ENCODE measurements around the gene HRH1.

HRH1 gene

GRCh38 chr3:11197484-11197883 lies 43.2 kb downstream of the HRH1 start (continued):
- TF ChIP-seq GLI2 (tag by site-specific recombination; IDR thresholded peaks at IDR 0.05; ENCODE audit: borderline replicate concordance, low read depth) (peak; percentile 50; the same call in 1 of the 2 replicates), ZNF776 (tag by site-specific recombination; IDR thresholded peaks at IDR 0.05; ENCODE audit: borderline replicate concordance) (no peak), GFI1B (tag by site-specific recombination; IDR thresholded peaks at IDR 0.05) (no peak), ZNF692 (tag by site-specific recombination; IDR thresholded peaks at IDR 0.05) (peak; percentile 17; the same call in 1 of the 2 replicates), OSR2 (tag by site-specific recombination; IDR thresholded peaks at IDR 0.05) (peak; percentile 40; the same call in 1 of the 2 replicates), HOXD13 (CRISPR knock-in tag; IDR thresholded peaks at IDR 0.05; ENCODE audit: borderline replicate concordance) (0 out of 2 replicates have a peak, but pooled peaks have one; percentile 20), ZNF48 (tag by site-specific recombination; IDR thresholded peaks at IDR 0.05) (no peak), ZNF660 (tag by site-specific recombination; IDR thresholded peaks at IDR 0.05) (no peak), KLF16 (tag by site-specific recombination; IDR thresholded peaks at IDR 0.05) (0 out of 2 replicates have a peak, but pooled peaks have one; percentile 30), KLF10 (tag by site-specific recombination; IDR thresholded peaks at IDR 0.05) (0 out of 2 replicates have a peak, but pooled peaks have one; percentile 37), ZNF624 (tag by site-specific recombination; IDR thresholded peaks at IDR 0.05) (no peak), EGR2 (tag by site-specific recombination; IDR thresholded peaks at IDR 0.05; ENCODE audit: low read depth) (no peak), SP7 (tag by site-specific recombination; IDR thresholded peaks at IDR 0.05) (no peak), ZEB2 (tag by site-specific recombination; IDR thresholded peaks at IDR 0.05) (peak; percentile 84), YY1 (tag by site-specific recombination; IDR thresholded peaks at IDR 0.05) (no peak), ZNF366 (tag by site-specific recombination; conservative IDR thresholded peaks at IDR 0.05) (peak; percentile 42; the same call in 1 of the 2 replicates)
- TF ChIP-seq, protein P1, sequence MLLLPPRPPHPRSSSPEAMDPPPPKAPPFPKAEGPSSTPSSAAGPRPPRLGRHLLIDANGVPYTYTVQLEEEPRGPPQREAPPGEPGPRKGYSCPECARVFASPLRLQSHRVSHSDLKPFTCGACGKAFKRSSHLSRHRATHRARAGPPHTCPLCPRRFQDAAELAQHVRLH (tag by site-specific recombination; IDR thresholded peaks at IDR 0.05), result no peak
- TF ChIP-seq, protein P2, sequence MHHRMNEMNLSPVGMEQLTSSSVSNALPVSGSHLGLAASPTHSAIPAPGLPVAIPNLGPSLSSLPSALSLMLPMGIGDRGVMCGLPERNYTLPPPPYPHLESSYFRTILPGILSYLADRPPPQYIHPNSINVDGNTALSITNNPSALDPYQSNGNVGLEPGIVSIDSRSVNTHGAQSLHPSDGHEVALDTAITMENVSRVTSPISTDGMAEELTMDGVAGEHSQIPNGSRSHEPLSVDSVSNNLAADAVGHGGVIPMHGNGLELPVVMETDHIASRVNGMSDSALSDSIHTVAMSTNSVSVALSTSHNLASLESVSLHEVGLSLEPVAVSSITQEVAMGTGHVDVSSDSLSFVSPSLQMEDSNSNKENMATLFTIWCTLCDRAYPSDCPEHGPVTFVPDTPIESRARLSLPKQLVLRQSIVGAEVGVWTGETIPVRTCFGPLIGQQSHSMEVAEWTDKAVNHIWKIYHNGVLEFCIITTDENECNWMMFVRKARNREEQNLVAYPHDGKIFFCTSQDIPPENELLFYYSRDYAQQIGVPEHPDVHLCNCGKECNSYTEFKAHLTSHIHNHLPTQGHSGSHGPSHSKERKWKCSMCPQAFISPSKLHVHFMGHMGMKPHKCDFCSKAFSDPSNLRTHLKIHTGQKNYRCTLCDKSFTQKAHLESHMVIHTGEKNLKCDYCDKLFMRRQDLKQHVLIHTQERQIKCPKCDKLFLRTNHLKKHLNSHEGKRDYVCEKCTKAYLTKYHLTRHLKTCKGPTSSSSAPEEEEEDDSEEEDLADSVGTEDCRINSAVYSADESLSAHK (tag by site-specific recombination; IDR thresholded peaks at IDR 0.05), result peak; percentile 52
- TF ChIP-seq, protein P3, sequence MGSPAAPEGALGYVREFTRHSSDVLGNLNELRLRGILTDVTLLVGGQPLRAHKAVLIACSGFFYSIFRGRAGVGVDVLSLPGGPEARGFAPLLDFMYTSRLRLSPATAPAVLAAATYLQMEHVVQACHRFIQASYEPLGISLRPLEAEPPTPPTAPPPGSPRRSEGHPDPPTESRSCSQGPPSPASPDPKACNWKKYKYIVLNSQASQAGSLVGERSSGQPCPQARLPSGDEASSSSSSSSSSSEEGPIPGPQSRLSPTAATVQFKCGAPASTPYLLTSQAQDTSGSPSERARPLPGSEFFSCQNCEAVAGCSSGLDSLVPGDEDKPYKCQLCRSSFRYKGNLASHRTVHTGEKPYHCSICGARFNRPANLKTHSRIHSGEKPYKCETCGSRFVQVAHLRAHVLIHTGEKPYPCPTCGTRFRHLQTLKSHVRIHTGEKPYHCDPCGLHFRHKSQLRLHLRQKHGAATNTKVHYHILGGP (tag by site-specific recombination; IDR thresholded peaks at IDR 0.05), result no peak
- TF ChIP-seq, protein P4, sequence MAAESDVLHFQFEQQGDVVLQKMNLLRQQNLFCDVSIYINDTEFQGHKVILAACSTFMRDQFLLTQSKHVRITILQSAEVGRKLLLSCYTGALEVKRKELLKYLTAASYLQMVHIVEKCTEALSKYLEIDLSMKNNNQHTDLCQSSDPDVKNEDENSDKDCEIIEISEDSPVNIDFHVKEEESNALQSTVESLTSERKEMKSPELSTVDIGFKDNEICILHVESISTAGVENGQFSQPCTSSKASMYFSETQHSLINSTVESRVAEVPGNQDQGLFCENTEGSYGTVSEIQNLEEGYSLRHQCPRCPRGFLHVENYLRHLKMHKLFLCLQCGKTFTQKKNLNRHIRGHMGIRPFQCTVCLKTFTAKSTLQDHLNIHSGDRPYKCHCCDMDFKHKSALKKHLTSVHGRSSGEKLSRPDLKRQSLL (tag by site-specific recombination; IDR thresholded peaks at IDR 0.05), result no peak
- TF ChIP-seq, protein P5, sequence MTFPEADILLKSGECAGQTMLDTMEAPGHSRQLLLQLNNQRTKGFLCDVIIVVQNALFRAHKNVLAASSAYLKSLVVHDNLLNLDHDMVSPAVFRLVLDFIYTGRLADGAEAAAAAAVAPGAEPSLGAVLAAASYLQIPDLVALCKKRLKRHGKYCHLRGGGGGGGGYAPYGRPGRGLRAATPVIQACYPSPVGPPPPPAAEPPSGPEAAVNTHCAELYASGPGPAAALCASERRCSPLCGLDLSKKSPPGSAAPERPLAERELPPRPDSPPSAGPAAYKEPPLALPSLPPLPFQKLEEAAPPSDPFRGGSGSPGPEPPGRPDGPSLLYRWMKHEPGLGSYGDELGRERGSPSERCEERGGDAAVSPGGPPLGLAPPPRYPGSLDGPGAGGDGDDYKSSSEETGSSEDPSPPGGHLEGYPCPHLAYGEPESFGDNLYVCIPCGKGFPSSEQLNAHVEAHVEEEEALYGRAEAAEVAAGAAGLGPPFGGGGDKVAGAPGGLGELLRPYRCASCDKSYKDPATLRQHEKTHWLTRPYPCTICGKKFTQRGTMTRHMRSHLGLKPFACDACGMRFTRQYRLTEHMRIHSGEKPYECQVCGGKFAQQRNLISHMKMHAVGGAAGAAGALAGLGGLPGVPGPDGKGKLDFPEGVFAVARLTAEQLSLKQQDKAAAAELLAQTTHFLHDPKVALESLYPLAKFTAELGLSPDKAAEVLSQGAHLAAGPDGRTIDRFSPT (tag by site-specific recombination; IDR thresholded peaks at IDR 0.05), result peak; percentile 46; the same call in 1 of the 2 replicates

All from HEK293 (cell line).